ENCODE measurements around the gene SPRED2. TPM values are rescaled to one million over a fixed set of nuclear protein-coding genes. Genes with fewer than 3 reads are reported as not detected.

Gene SPRED2
- total and polyA plus RNA-seq, 12 donors = 10.2 to 20.7 (median 17.0) TPM

- peak overlapping the region in 1 of 10 donors; percentile 5 for H3K27ac ChIP-seq
- intact Hi-C loops (cut with DNase I) = no loop called here
- 96 to 97% methylated on average over 16 of the region's 16 CpGs for WGBS, 2 donors
- H3K27me3 ChIP-seq = no peaks in the 10 kb centered on the region
- peak in 1 of 8 donors; percentile 51 for ATAC-seq
- TF ChIP-seq CTCF (IDR thresholded peaks at IDR 0.05) = no peak
- peaks cover 12 to 86% (median 53%) of the 10 kb centered on the region in 9 donors for H3K4me1 ChIP-seq
- no peaks in the 10 kb centered on the region for H3K9me3 ChIP-seq
- H3K4me3 ChIP-seq = no peak overlapping the region
- no peak for DNase-seq
- H3K36me3 ChIP-seq = no peaks in the 10 kb centered on the region
Observed at GRCh38 chr2:65388051-65388531, 44.3 kb downstream of the SPRED2 start.

- WGBS, 2 donors = 86 to 95% methylated on average over 4 of the region's 4 CpGs
- peaks cover 15 to 88% (median 64%) of the 10 kb centered on the region in 9 donors for H3K4me1 ChIP-seq
- H3K9me3 ChIP-seq = no peaks in the 10 kb centered on the region
- no peaks in the 10 kb centered on the region for H3K36me3 ChIP-seq
- DNase-seq (no peak), ATAC-seq (no peak)
- intact Hi-C loops (cut with DNase I) = no loop called here
- no peak overlapping the region for H3K4me3 ChIP-seq
- H3K27ac ChIP-seq = no peak overlapping the region
- TF ChIP-seq CTCF (IDR thresholded peaks at IDR 0.05) = no peak
- H3K27me3 ChIP-seq = no peaks in the 10 kb centered on the region
Observed at GRCh38 chr2:65386989-65387388, 45.4 kb downstream of the SPRED2 start.

DNA sequence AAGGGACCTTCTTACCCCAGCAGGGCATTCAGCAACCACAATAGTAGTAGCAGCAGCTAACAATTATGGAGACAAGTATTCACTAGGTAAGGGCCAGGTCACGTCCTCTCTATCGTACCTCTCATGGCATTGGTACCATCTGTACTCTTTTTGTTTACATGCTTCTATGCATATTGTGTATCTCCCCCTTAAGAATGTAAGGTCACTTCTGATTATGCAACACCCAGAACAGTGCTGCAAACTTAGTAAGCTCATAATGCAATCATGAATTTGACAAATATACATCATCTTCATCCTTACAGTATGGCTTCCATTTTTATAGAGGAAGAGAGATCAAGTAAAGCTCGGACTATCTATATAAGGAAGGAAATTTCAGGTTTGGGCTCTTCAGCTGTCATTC is 46.1 kb downstream of the SPRED2 start:
- 92 to 96% methylated on average over 3 of the region's 3 CpGs for WGBS, 2 donors
- TF ChIP-seq CTCF (IDR thresholded peaks at IDR 0.05) = no peak
- Histone ChIP-seq H3K4me3 (no peak overlapping the region), H3K27me3 (no peaks in the 10 kb centered on the region), H3K36me3 (no peaks in the 10 kb centered on the region), H3K4me1 (peaks cover 15 to 93% (median 70%) of the 10 kb centered on the region in 9 donors), H3K27ac (no peak overlapping the region), H3K9me3 (no peaks in the 10 kb centered on the region)
- intact Hi-C loops (cut with DNase I) = no loop called here
- DNase-seq = no peak
- no peak for ATAC-seq

GRCh38 chr2:65383541-65384488 is 48.6 kb downstream of the SPRED2 start:
- Histone ChIP-seq H3K9me3 (no peaks in the 10 kb centered on the region), H3K4me1 (peaks cover 13 to 91% (median 64%) of the 10 kb centered on the region in 9 donors), H3K27ac (peak overlapping the region in 9 of 10 donors; percentile 65 to 87 (median 71)), H3K4me3 (peak overlapping the region in 4 of 10 donors; percentile 12 to 32 (median 30)), H3K27me3 (no peaks in the 10 kb centered on the region), H3K36me3 (no peaks in the 10 kb centered on the region)
- peak in 1 of 2 donors; percentile 23 for DNase-seq
- 39 to 50% methylated on average over 17 of the region's 17 CpGs for WGBS, 2 donors
- TF ChIP-seq CTCF (IDR thresholded peaks at IDR 0.05) = no peak
- intact Hi-C loops (cut with DNase I) = loop anchor here in 7 of 10 donors (2.0 to 5.0 kb wide), 6 partner anchors 33 to 73 kb away; partner anchors contain the start of gene SPRED2 (in 3 of the 7)
- ATAC-seq = peak in 7 of 8 donors; percentile 7 to 58 (median 20)
